NT2/D1 (cell line): ENCODE measurements around the gene KRT73.

ENCODE experiments used
- SUZ12 ChIP-seq: IDR thresholded peaks from 2 replicates; pipeline ENCODE4 v1.6.1; 2011; ENCODE audit not compliant: insufficient read length, insufficient read depth; ENCODE audit errors: extremely low read depth
- YY1 ChIP-seq: IDR thresholded peaks from 2 replicates; pipeline ENCODE4 v1.6.1; 2011; ENCODE audit not compliant: insufficient read length, insufficient read depth

DNA sequence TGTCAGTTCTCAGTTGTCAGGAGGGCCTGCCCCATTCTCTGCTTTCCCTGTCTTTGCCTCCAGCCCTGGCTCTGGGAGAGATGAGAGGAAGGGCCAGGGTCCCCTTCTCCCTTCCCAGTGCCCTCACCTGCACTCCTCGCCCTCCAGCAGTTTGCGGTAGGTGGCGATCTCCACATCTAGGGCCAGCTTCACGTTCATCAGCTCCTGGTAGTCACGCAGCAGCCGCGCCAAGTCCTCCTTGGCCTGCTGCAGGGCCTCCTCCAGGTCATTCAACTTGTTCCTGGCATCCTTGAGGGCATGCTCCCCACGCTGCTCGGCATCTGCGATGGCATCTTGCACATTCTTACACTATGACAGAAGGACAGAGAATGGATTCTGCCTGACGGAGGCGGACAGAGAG, 28.3 kb upstream of the KRT73 start:
- TF ChIP-seq YY1 (no peak), SUZ12 (no peak)
